SW480 (cell line): ENCODE measurements around the gene BAIAP2L2.

Experiments used
- DNase-seq: peaks from one replicate; pipeline ENCODE4 v3.0.0-alpha.2; 2016; ENCODE audit warnings: low spot score

BAIAP2L2 gene

DNA sequence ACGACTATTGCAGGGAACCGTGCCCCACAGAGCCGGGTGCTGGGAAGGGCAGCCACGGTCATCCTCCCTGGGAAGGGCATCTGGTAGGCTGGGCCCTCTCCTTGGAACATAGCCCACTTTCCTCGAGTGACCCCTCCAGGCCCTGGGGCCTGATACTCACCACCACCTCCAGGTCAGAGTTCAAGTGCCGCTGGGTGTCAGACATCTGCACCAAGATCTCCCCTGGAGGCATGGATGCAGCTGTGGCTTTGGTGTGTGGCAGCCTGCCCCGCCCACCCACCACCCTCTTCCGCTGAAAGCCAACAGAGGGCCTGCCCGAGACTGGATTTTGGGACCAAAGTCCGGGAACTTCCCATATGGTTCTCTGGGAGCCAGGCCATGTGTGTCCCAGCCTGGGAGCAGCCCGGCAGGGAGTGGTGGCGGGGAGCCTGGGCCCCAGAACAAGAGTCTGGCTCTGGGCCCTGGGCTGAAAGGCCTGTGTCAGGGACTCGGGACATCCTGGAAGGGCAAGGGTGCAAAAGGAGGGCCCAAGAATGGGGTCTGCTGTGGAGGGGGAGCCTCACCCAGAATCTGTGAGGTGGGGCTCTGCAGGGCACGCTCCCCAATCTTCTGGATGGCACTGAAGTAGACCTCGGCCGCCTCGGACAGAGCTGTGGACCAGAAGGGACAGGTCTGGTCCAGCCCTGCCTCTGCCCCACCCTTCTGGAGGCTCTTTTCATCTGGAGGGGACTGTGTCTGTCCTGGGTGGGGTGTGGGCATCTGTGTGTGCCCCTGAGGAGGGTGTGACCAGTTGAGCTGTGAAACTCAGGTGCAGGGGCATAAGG is 2.6 kb downstream of the BAIAP2L2 start:
- DNase-seq: peak; percentile 76

- DNase-seq: no peak
Observed at GRCh38 chr22:38106814-38107578, 3.5 kb downstream of the BAIAP2L2 start.

DNA sequence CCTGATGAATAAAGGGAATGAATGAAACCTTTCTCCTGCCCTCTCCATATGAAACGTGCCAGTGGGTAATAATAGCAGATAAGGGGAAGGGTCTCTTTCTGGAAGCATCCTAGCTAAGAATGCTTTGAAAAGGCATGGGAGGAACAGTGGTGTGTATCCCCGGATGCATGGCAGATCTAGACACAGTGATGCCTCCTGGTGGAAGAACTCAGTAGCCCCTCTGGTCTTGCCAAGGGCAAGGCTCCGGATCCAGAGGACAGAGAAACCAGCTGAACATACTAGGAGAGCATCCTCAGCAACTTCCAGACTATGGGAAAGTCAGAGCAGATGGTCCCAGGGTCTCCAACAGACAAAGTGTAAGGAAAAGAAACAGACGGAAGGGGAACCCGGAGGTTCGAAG is 6.4 kb downstream of the BAIAP2L2 start:
- DNase-seq: no peak

DNA sequence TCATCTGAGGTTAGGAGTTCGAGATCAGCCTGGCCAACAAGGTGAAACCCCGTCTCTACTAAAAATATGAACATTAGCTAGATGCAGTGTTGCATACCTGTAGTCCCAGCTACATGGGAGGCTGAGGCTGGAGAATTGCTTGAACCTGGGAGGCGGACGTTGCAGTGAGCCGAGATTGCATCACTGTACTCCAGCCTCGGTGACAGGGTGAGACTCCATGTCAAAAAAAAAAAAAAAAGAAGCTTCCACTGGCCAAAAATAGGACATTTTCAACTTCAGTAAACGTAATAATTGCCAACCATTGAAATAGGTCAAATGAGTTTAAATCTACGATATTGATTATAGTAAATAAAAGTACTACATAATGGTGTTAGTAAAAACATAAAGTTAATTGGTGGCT is 6.8 kb downstream of the BAIAP2L2 start:
- no peak for DNase-seq

DNA sequence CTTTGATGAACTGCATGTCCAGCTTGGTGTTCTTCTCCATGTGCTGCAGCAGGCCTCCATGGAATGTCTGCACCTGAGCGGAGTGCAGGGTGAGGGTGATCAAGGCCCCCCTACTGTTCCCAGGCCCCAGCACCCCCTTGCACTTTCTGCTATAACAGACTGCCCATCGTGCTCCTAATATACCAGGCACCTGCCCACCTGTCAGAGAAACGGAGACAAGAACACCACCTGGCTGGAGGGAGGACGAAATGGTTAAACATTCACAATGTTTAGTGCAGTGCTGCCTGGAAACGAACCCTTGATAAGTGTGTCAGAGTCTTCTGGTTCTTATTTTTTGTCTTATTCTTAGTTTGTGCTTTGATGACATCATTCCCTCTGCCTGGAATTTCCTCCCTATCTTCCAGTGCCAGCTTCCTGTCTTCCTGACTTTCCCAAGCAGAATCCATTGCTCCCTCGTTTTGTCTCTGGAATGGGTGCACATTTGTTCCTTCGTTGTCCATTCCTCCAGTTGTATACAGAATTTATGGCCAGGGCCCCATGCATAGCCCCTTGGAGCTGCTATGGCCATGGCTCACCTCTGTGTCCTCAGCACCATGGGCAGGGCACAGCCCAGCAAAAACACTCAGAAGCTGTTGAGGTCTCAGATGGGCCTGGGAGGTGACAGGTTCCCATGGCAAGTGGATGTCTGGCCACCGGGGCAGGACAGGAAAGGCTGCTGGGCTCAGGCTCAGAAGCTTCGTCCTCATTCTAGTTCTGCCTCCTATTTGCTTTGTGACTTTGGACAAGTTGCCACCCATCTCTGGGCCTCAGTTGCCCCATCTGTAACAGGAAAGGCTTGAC is 11.9 kb downstream of the BAIAP2L2 start:
- no peak for DNase-seq

GRCh38 chr22:38097557-38098409 is 12.7 kb downstream of the BAIAP2L2 start:
- no peak for DNase-seq

DNA sequence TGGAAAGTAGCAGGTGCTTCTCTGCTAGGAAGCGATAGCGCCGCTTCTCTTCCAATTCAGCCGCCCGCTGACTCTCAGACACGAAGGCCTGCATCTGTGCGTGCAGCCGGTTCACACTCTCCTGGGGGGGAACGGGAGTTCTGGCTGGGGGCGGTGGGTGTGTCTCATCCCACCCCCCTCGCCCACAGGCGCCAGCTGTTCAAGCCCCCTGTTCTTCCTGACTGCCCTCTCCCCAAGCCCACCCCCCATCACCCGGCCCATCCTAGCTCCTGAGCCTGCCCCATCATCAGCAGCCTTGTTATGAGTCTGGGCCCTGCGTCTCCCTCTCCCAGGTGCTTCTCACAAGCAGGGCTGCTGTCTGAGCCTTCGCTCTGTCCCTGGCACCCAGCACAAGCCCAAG is 13.4 kb downstream of the BAIAP2L2 start:
- DNase-seq: no peak

GRCh38 chr22:38089474-38089851 is 21.0 kb downstream of the BAIAP2L2 start:
- DNase-seq: no peak

DNA sequence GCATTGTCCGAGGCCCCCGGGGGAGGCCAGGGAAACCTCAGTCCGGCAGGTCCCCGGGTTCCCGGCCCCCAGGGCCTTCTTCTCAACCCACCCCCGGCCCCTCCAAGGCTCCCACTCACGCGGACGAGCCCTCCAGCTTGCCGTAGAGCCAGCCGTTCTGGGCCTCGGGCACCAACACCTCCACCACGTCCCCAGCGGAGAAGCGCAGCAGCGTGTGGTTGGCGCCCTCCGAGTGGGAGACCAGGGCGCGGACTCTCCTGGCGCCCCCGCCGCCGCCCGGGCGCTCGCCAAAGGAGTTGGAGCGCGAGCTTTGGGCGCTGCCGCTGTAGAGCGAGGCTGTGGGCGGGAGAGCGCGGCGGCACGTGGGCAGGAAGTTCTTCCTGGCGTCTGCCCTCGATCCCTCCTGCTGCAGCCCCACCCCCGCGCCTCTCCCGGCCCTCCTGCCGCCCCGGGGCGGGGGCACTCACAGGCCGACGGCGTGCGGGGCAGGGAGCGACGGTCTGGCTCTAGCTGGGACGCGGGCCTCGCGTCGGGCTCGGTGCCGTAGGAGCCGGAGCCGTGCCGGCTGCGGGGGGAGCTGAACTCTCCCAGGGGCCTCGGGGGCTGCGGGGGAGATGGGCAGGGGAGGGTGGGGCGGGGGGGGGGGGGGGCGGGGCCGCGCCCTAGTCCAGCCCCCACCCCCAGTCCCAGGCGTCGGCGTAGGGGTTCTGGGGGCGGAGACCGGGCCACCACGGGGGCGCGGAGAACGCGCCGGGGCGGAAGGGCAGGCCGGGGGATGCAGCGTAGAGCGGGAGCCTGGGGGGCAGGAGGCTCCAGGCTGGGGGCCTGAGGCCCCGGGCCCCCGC is 21.6 kb downstream of the BAIAP2L2 start:
- DNase-seq: no peak

- DNase-seq: no peak
Observed at GRCh38 chr22:38087855-38088254, 22.6 kb downstream of the BAIAP2L2 start.

DNA sequence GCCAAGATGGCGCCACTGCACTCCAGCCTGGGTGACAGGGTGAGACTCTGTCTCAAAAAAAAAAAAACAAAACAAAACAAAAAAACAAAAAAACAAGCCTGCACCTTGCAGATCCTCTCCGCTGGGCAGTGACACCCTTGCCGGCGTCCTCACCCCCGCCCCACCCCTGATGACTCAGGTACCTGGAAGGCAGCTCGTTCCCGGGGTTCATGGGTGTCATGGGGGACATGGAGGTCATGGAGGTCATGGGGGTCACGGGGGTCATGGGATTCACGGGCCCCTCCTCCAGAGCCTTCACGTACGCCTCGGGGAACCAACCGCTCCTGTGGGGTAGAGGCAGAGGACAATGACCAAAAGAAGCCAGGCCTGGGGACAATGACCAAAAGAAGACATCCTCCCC is 23.5 kb downstream of the BAIAP2L2 start:
- DNase-seq: no peak

GRCh38 chr22:38086001-38086845 is 24.3 kb downstream of the BAIAP2L2 start:
- no peak for DNase-seq

DNA sequence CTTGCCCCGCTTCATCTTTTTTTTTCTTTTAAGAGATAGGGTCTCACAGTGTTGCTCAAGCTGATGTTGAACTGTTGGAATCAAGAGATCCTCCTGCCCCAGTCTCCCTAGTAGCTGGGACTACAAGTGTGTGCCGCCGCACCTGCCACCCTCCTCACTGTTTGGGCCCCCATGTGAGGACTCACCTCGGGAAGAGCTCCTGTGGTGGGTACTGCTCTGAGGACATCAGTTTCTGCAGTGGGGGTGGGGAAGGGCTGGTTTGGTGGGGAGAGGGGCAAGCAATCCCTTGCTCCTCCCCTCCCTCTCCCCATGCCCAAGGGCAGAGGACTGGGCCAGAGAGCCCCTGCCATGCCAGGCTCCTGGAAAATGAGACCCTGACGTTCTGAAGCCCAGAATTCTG is 25.0 kb downstream of the BAIAP2L2 start:
- DNase-seq: no peak

- DNase-seq: no peak
Observed at GRCh38 chr22:38085056-38085455, 25.4 kb downstream of the BAIAP2L2 start.

DNA sequence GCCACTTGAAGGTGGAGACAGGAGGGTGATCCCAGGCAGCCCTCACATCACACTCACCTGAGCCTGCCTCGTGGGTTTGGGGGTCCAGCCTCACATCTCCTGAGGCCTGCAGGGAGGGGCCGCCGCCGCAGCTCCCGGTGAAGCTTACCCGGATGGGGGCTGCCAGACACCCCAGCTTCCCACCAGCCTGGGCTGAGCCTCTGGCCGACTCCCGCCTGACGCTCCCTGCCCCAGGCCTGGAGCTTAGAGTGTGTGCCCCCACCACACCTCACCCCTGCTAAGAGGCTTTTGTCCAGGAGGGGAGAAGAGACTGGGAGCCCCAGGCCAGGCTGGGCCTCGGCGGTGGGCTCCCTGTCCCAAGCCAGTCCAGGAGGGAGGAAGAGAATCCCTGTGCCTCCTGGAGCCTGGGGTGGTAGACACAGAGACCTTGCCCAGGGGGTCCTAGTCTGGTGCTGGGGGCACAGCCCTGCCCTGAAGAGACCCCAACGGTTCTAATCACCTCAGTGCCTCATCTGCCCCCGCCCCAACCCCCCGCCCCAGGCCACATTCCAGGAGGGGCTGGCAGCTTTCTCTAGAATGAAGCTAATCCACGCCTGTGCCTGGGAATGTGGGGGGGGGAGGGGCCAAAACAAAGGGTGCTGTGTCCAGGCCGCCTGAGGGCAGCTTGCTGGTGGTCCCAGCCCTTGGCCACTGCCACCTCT is 26.4 kb downstream of the BAIAP2L2 start, which contains the start of gene SLC16A8:
SLC16A8 (minus strand) TSS at position 254 of the 701 bp plus-strand sequence. CDS start 1,311 bp downstream, outside the sequence.
- DNase-seq: no peak

DNA sequence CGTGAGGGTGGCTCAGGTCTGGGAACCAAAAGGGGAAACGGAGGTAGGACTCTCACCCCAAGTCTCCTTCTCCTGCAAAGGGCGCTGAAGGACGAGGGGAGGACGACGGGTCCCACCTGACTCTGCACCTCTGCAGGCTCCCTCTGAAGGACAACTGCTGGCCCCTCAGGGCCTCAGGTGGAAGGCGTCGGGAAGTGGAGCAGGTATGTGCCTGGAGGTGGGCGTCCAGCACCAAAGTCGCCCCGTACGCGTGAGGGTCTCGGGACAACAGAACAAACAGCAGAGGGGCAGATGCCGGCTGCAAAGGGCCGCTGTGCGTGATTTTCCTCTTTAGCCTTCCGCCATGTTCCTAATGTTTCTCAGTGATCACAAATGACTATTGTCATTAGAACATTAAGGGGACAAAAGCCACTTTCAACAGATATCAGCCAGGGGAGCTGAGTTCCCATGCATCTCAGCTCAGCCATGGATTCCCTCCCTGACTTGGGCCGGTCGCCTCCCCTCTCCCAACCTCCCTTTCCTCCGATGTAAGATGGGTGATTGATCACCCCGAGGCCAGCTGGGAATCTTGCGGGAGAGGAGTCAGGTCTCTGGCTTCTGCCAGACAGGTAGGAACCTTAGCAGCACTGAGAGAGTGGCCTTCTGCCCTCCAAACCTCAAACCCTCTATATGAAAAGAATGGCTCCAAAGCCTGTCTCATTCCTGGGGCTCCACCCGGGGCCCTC is 27.3 kb downstream of the BAIAP2L2 start:
- no peak for DNase-seq

DNA sequence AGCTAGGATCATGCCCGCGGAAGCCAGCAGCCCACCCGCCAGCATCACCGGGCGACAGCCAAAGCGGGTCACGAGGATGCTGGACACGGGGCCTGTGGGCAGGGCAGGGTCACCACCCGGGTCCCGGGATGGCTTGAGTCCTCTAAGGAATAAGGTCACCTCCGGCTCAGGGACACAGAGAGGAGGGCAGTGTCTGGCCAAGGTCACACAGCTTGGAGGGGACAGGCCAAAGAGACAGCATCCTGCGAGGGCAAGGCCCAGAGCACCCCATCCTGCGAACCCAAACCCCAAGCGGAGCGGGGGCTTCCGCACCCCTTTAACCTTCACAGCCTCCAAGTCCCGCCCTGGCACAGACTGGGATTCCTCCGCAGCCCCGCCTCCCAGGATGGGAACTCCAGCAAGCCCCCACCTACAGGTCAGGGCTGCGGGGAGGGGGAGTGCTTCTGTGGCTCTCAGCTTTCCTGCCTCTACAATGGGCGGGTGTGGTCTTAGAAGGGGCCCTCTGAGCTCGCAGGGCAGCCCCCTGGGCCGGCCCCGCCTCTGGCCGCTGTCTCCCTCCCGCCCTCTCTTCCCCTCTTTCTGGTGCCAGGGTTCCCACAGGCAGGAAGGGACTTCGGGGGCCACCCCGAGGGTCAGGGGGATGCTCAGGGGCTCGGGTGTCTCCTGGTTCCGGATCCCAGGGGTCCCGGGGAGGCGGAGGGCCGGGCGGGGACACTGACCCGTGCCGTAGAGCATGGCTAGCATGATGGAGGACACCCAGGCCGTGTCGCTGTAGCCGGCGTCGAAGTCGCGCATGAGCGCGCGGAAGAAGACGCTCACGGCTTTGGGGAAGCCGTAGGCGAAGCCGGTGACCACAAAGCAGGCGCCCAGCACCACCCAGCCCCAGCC is 28.3 kb downstream of the BAIAP2L2 start:
- DNase-seq: no peak
